ENCODE measurements around the gene OR2V1. TPM values are rescaled to one million over a fixed set of nuclear protein-coding genes. Genes with fewer than 3 reads are reported as not detected.

Gene OR2V1
- total RNA-seq, 1 donor from 2014 or later, result not detected

GRCh38 chr5:181173420-181174342, 42.7 kb upstream of the OR2V1 start:
- peak; percentile 59 for DNase-seq (ENCODE audit: low spot score)

GRCh38 chr5:181173027-181173419, 42.1 kb upstream of the OR2V1 start:
- Histone ChIP-seq H3K4me2 (peak overlapping the region; percentile 64), H3K27me3 (peaks cover 97% of the 10 kb centered on the region), H4K20me1 (ENCODE audit: low read depth) (peaks cover 12% of the 10 kb centered on the region), H3K4me1 (peaks cover 7% of the 10 kb centered on the region), H3K4me3 (peak overlapping the region; percentile 44), H3K36me3 (no peaks in the 10 kb centered on the region), H3K9ac (no peak overlapping the region), H3F3A (ENCODE audit: low read depth) (peaks cover 46% of the 10 kb centered on the region), H3K79me2 (ENCODE audit: low read depth) (no peaks in the 10 kb centered on the region), H3K27ac (no peak overlapping the region), H3K9me3 (ENCODE audit: low read depth) (no peaks in the 10 kb centered on the region), H2AFZ (replicated peaks) (no peak overlapping the region)
- H3K4me1 Mint-ChIP-seq, result peaks cover 33% of the 10 kb centered on the region
- peaks cover 83% of the 10 kb centered on the region for H3K27me3 Mint-ChIP-seq (ENCODE audit: insufficient read depth, low read depth)
- no peak overlapping the region for H3K27ac Mint-ChIP-seq
- no peak for DNase-seq (ENCODE audit: low spot score)
- H3K36me3 Mint-ChIP-seq, result no peaks in the 10 kb centered on the region
- TF ChIP-seq CTCF (IDR thresholded peaks at IDR 0.05) (peak; percentile 34), EZH2 (IDR thresholded peaks at IDR 0.05) (no peak)
- H3K4me3 Mint-ChIP-seq, result peak overlapping the region; percentile 80
- peaks cover 4% of the 10 kb centered on the region for H3K9me3 Mint-ChIP-seq

More at GRCh38 chr5:181173420-181174342, 42.7 kb upstream of the OR2V1 start:
- Histone ChIP-seq H3K9me3 (ENCODE audit: low read depth) (no peaks in the 10 kb centered on the region), H3K36me3 (no peaks in the 10 kb centered on the region), H3K4me2 (peak overlapping the region; percentile 64), H4K20me1 (ENCODE audit: low read depth) (peaks cover 12% of the 10 kb centered on the region), H3K4me1 (peaks cover 3% of the 10 kb centered on the region), H3K9ac (no peak overlapping the region), H3K4me3 (peak overlapping the region; percentile 44), H3K27ac (no peak overlapping the region), H3F3A (ENCODE audit: low read depth) (peaks cover 40% of the 10 kb centered on the region), H3K79me2 (ENCODE audit: low read depth) (no peaks in the 10 kb centered on the region), H3K27me3 (peaks cover 90% of the 10 kb centered on the region), H2AFZ (replicated peaks) (peak overlapping the region; percentile 80)
- Mint-ChIP-seq H3K9me3 (peaks cover 4% of the 10 kb centered on the region), H3K27me3 (ENCODE audit: insufficient read depth, low read depth) (peaks cover 78% of the 10 kb centered on the region), H3K4me1 (peaks cover 28% of the 10 kb centered on the region), H3K27ac (no peak overlapping the region), H3K4me3 (peak overlapping the region; percentile 80), H3K36me3 (no peaks in the 10 kb centered on the region)
- TF ChIP-seq EZH2phosphoT487 (IDR thresholded peaks at IDR 0.05) (peak; percentile 30), CTCF (IDR thresholded peaks at IDR 0.05) (no peak), EZH2 (IDR thresholded peaks at IDR 0.05) (peak; percentile 13)

GRCh38 chr5:181171782-181172181, 40.8 kb upstream of the OR2V1 start:
- Histone ChIP-seq H3K9ac (no peak overlapping the region), H3K9me3 (ENCODE audit: low read depth) (no peaks in the 10 kb centered on the region), H3K27me3 (peaks cover 99% of the 10 kb centered on the region), H3K79me2 (ENCODE audit: low read depth) (no peaks in the 10 kb centered on the region), H2AFZ (replicated peaks) (no peak overlapping the region), H3K4me1 (peaks cover 8% of the 10 kb centered on the region), H3F3A (ENCODE audit: low read depth) (peaks cover 49% of the 10 kb centered on the region), H3K27ac (no peak overlapping the region), H3K4me3 (no peak overlapping the region), H3K36me3 (no peaks in the 10 kb centered on the region), H3K4me2 (no peak overlapping the region), H4K20me1 (ENCODE audit: low read depth) (peaks cover 12% of the 10 kb centered on the region)
- no peak for DNase-seq (ENCODE audit: low spot score)
- no peaks in the 10 kb centered on the region for H3K36me3 Mint-ChIP-seq
- H3K9me3 Mint-ChIP-seq, result peaks cover 4% of the 10 kb centered on the region
- peaks cover 83% of the 10 kb centered on the region for H3K27me3 Mint-ChIP-seq (ENCODE audit: insufficient read depth, low read depth)
- H3K4me1 Mint-ChIP-seq, result peaks cover 36% of the 10 kb centered on the region
- H3K27ac Mint-ChIP-seq, result no peak overlapping the region
- H3K4me3 Mint-ChIP-seq, result peak overlapping the region; percentile 19
- no peak for TF ChIP-seq EZH2 (IDR thresholded peaks at IDR 0.05)
- TF ChIP-seq EZH2phosphoT487 (IDR thresholded peaks at IDR 0.05), result no peak
- TF ChIP-seq CTCF (IDR thresholded peaks at IDR 0.05), result no peak
